Nephron (organoid): ENCODE measurements around the gene DNMT1.

Source experiments
- H3K27ac Mint-ChIP-seq, 3 experiments: 2 replicates each; pipeline ENCODE4 v1.8.0; 2020; ENCODE audit warnings: mixed read lengths in 3 of 3, mild to moderate bottlenecking in 2 of 3, moderate library complexity in 1 of 3
- H3K27me3 Mint-ChIP-seq: 2 replicates; pipeline ENCODE4 v1.8.0; 2021; ENCODE audit warnings: low read depth, mild to moderate bottlenecking, moderate library complexity, mixed read lengths
- H3K36me3 Mint-ChIP-seq: 2 replicates; pipeline ENCODE4 v1.8.0; 2020; ENCODE audit warnings: low read depth, mixed read lengths
- H3K4me1 Mint-ChIP-seq: 2 replicates; pipeline ENCODE4 v1.8.0; 2020; ENCODE audit warnings: mixed read lengths
- H3K4me3 Mint-ChIP-seq, 3 experiments: 2 replicates each; pipeline ENCODE4 v1.8.0; 2020; ENCODE audit warnings: mild to moderate bottlenecking in 3 of 3, mixed read lengths in 3 of 3, moderate library complexity in 2 of 3
- H3K9me3 Mint-ChIP-seq: 2 replicates; pipeline ENCODE4 v1.8.0; 2020; ENCODE audit warnings: mixed read lengths
- TF ChIP-seq, protein P1 (sequence below), 3 experiments: fragments of 200-600 bp; sonication (generic); IDR thresholded peaks; one replicate each; pipeline ENCODE4 v1.5.0; 2021; ENCODE audit warnings: antibody characterized with exemption in 3 of 3; ENCODE audit not compliant: unreplicated experiment in 3 of 3

Gene DNMT1

DNA sequence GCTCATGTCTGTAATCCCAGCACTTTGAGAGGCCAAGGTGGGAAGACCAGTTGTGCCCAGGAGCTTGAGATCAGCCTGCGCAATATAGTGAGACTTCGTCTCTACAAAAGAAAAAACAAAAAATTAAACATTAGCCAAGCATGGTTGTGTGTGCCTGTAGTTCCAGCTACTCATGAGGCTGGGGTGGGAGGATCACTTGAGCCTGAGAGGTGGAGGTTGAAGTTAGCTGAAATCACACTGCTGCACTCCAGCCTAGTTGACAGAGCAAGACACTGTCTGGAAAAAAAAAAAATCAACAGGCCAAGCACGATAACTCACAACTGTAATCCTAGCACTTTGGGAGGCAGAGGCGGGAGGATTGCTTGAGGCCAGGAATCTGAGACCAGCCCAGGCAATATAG, 40.2 kb upstream of the DNMT1 start:
- H3K9me3 Mint-ChIP-seq = no peaks in the 10 kb centered on the region
- H3K27ac Mint-ChIP-seq = peak overlapping the region; percentile 97 to 99 (median 98)
- H3K27me3 Mint-ChIP-seq = no peaks in the 10 kb centered on the region
- H3K4me3 Mint-ChIP-seq = peak overlapping the region in 1 of 3 experiments; percentile 40
- peaks cover 32% of the 10 kb centered on the region for H3K4me1 Mint-ChIP-seq
- no peaks in the 10 kb centered on the region for H3K36me3 Mint-ChIP-seq
- TF ChIP-seq, protein P1, sequence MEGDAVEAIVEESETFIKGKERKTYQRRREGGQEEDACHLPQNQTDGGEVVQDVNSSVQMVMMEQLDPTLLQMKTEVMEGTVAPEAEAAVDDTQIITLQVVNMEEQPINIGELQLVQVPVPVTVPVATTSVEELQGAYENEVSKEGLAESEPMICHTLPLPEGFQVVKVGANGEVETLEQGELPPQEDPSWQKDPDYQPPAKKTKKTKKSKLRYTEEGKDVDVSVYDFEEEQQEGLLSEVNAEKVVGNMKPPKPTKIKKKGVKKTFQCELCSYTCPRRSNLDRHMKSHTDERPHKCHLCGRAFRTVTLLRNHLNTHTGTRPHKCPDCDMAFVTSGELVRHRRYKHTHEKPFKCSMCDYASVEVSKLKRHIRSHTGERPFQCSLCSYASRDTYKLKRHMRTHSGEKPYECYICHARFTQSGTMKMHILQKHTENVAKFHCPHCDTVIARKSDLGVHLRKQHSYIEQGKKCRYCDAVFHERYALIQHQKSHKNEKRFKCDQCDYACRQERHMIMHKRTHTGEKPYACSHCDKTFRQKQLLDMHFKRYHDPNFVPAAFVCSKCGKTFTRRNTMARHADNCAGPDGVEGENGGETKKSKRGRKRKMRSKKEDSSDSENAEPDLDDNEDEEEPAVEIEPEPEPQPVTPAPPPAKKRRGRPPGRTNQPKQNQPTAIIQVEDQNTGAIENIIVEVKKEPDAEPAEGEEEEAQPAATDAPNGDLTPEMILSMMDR (IDR thresholded peaks at IDR 0.05; ENCODE audit: unreplicated experiment in 3 of 3) = no peak

GRCh38 chr19:10233946-10234345, 39.2 kb upstream of the DNMT1 start:
- TF ChIP-seq, protein P1 (IDR thresholded peaks at IDR 0.05; ENCODE audit: unreplicated experiment in 3 of 3) = no peak
- Mint-ChIP-seq H3K9me3 (no peaks in the 10 kb centered on the region), H3K36me3 (no peaks in the 10 kb centered on the region), H3K27me3 (no peaks in the 10 kb centered on the region), H3K27ac (peak overlapping the region in 2 of 3 experiments; percentile 61 to 84), H3K4me3 (no peak overlapping the region), H3K4me1 (peaks cover 38% of the 10 kb centered on the region)

DNA sequence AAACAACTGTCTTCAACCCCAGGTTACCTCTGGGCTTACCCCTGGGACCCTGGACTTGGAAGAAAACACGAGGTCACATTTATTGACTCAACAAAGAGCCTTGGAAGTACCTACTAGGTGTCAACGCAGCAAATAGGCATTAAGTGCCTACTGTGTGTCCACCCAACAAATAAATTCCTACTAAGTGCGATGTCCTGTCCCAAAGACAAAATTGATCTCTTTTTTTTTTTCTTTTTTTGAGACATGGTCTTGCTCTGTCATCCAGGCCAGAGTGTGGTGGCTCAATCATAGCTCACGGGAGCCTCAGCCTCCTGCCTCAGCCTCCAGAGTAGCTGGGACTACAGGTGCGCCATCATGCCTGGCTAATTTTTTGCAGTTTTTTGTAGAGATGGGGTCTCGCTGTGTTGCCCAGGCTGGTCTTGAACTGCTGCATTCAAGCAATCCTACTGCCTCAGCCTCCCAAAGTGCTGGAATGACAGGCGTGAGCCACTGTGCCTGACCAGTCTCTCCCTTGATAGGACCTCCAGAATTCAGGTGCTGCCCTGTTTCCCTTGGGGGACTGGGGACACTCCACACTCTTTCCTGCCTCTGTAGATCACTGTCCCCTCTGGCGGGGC, 37.0 kb upstream of the DNMT1 start:
- peak overlapping the region; percentile 84 to 94 (median 91) for H3K4me3 Mint-ChIP-seq
- TF ChIP-seq, protein P1 (IDR thresholded peaks at IDR 0.05; ENCODE audit: unreplicated experiment in 3 of 3) = no peak
- H3K9me3 Mint-ChIP-seq = no peaks in the 10 kb centered on the region
- H3K4me1 Mint-ChIP-seq = peaks cover 25% of the 10 kb centered on the region
- H3K36me3 Mint-ChIP-seq = no peaks in the 10 kb centered on the region
- no peaks in the 10 kb centered on the region for H3K27me3 Mint-ChIP-seq
- peak overlapping the region; percentile 79 to 93 (median 88) for H3K27ac Mint-ChIP-seq

GRCh38 chr19:10230861-10231611, 36.3 kb upstream of the DNMT1 start, which contains the start of gene S1PR2:
Gene S1PR2, minus strand, starts transcription at chr19:10231331. Its CDS starts 6,426 bp downstream, at chr19:10224905.
- TF ChIP-seq, protein P1 (IDR thresholded peaks at IDR 0.05; ENCODE audit: unreplicated experiment in 3 of 3) = no peak
- Mint-ChIP-seq H3K36me3 (no peaks in the 10 kb centered on the region), H3K27ac (peak within 1 kb of the TSS; percentile 92 to 93 (median 93)), H3K27me3 (no peaks in the 10 kb centered on the region), H3K9me3 (no peaks in the 10 kb centered on the region), H3K4me3 (peak within 1 kb of the TSS; percentile 91 to 94 (median 92)), H3K4me1 (peaks cover 26% of the 10 kb centered on the region)

DNA sequence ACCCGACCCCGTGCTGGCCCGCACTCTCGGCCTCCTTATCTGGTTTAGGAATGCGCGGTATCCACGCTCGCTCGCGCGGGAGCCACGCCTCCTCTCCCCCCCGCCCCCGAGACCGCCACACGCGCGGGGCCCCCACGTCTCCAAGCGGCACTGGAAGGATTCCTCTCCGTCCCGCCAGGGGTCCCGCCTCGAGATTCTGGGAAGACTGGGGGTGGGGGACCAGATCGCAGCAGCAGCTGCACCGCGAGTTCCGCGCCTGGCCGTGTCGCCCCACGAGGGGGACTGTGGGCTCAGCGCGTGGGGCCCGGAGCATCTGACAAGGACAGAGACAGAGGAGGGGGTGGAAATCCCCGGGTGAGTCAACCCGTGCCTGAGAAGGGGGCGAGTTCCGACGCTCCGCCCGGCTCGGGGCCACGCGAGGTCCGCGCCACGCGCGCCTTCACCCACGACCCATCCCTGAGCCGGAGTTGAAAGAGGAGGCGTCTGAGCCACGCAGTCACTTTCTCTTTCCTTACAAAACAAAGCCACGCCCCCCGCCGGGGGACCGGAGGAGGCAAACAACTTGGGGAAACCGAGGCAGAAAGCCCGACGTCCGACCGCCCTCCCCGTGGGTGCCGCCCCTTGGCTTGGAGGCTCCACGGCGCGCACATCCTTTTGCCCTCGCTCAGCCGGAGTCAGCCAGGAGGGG, 35.6 kb upstream of the DNMT1 start:
- TF ChIP-seq, protein P1 (IDR thresholded peaks at IDR 0.05; ENCODE audit: unreplicated experiment in 3 of 3) = peak in 2 of 3 experiments; percentile 10 to 19
- H3K27me3 Mint-ChIP-seq = no peaks in the 10 kb centered on the region

More for the DNA sequence above, 35.6 kb upstream of the DNMT1 start:
- Mint-ChIP-seq H3K4me3 (peak overlapping the region; percentile 91 to 94 (median 92)), H3K9me3 (no peaks in the 10 kb centered on the region), H3K4me1 (peaks cover 23% of the 10 kb centered on the region), H3K27ac (peak overlapping the region; percentile 88 to 93 (median 92)), H3K36me3 (no peaks in the 10 kb centered on the region)
